ENCODE measurements around the gene KIRREL2. TPM values are rescaled to one million over a fixed set of nuclear protein-coding genes. Genes with fewer than 3 reads are reported as not detected.

KIRREL2 gene
- total RNA-seq, 2 experiments from 2014 or later: 1.4 to 2.2 TPM

DNA sequence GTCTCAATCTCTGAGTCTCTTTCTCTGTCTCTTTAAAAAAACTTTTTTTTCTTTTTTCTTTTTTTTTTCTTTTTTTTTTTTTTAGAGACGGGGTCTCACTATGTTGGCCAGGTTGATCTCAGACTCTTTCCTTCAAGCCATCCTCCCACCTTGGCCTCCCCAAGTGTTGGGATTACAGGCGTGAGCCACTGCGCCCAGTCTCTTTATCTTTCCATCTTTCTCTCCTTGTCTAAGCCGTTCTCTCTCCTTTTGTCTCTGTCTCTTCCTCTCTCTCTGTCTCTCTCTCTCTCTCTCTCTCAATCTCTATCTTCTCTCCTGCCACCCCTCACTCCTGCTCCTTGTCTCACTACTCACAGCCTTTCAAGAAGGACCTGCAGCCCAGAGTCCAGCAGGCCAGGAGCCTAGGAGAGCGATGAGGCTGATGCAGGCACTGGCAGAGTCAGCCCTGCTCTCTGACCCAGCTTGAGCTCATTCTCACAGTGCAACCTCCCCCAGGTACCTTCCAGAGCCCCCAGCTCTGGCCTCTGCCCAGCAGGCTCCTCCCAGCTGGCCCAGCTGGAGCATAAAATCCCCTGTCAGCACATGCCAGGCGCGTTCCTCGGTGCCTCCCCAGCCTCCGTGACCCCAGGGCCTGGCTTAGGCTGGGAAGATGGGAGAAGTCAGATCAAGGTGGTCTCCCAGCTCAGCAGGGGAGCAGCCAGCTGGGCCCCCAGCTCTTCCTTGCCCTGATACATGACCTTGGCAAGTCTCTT is 4.5 kb upstream of the KIRREL2 start, which contains the start of gene NPHS1:
Gene NPHS1 (minus strand): TSS at position 476 of the 752 bp plus-strand sequence. CDS start 667 bp downstream, outside the sequence.
- no TSS peak for BruUV-seq (replicated peaks)
- TF ChIP-seq, protein P1, sequence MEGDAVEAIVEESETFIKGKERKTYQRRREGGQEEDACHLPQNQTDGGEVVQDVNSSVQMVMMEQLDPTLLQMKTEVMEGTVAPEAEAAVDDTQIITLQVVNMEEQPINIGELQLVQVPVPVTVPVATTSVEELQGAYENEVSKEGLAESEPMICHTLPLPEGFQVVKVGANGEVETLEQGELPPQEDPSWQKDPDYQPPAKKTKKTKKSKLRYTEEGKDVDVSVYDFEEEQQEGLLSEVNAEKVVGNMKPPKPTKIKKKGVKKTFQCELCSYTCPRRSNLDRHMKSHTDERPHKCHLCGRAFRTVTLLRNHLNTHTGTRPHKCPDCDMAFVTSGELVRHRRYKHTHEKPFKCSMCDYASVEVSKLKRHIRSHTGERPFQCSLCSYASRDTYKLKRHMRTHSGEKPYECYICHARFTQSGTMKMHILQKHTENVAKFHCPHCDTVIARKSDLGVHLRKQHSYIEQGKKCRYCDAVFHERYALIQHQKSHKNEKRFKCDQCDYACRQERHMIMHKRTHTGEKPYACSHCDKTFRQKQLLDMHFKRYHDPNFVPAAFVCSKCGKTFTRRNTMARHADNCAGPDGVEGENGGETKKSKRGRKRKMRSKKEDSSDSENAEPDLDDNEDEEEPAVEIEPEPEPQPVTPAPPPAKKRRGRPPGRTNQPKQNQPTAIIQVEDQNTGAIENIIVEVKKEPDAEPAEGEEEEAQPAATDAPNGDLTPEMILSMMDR (conservative IDR thresholded peaks at IDR 0.05; ENCODE audit: low read length): no peak
- no peak for TF ChIP-seq EZH2phosphoT487 (IDR thresholded peaks at IDR 0.05; ENCODE audit: borderline replicate concordance, low read depth, low read length)
- H3K9me2 ChIP-seq (ENCODE audit: insufficient read depth, low read length): no peaks in the 10 kb centered on the region
- DNase-seq (ENCODE audit: low spot score): no peak
- no peak within 1 kb of the TSS for H3K27ac ChIP-seq (ENCODE audit: low read depth, low read length, poor library complexity, severe bottlenecking)
- no peak within 1 kb of the TSS for H2AFZ ChIP-seq (ENCODE audit: low read length)
- no peaks in the 10 kb centered on the region for H3K9me3 ChIP-seq (ENCODE audit: low read length)
- no peaks in the 10 kb centered on the region for H3K36me3 ChIP-seq (ENCODE audit: insufficient read depth, low read length)
- H3K4me1 ChIP-seq (ENCODE audit: insufficient read depth, low read length, poor library complexity, severe bottlenecking): peaks cover 15% of the 10 kb centered on the region
- ChIA-PET POLR2A (no interaction called here), CTCF (ENCODE audit: unreplicated experiment) (no interaction called here)
- no peak within 1 kb of the TSS for H3K4me3 ChIP-seq (ENCODE audit: low read depth, low read length, poor library complexity, severe bottlenecking)
- no peaks in the 10 kb centered on the region for H4K20me1 ChIP-seq (ENCODE audit: insufficient read depth, low read length)
- no peaks in the 10 kb centered on the region for H3K79me2 ChIP-seq (ENCODE audit: insufficient read depth, low read depth, low read length)
- intact Hi-C loops (cut with micrococcal nuclease; ENCODE audit: unreplicated experiment): no loop called here
- H3K4me2 ChIP-seq (ENCODE audit: low read length): no peak within 1 kb of the TSS

DNA sequence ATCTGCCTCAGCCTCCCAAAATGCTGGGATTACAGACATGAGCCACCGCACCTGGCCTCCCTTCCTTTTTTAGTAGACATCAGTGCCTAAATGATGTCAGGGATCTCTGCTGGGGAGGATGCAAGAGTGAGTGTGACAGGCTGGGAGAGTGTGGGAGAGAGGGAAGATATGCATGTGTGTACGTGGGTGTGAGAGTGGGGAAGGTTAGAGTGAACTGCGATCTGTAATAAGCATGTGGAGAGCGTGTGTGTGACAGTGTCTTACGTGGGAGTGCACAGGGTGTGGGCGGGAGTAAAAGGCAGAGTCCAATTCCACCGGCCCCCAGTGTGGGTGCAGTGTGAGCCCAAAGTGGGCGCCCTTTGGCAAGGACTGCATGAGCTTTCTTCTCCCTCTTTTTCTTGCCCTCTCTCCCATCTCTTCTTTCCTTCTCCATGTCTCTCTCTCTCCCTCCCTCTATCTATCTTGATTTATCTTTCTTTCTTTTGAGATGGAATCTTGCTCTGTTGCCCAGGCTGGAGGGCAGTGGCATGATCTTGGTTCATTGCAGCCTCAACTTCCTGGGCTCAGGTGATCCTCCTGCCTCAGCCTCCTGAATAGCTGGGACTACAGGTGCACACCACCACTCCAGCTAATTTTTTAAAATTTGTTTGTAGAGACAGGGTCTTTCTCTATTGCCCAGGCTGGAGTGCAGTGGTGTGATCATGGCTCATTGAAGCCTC is 3.5 kb upstream of the KIRREL2 start:
- no peak for TF ChIP-seq EZH2phosphoT487 (IDR thresholded peaks at IDR 0.05; ENCODE audit: borderline replicate concordance, low read depth, low read length)
- TF ChIP-seq, protein P1 (conservative IDR thresholded peaks at IDR 0.05; ENCODE audit: low read length): no peak
- H3K9me2 ChIP-seq (ENCODE audit: insufficient read depth, low read length): no peaks in the 10 kb centered on the region
- no peaks in the 10 kb centered on the region for H3K9me3 ChIP-seq (ENCODE audit: low read length)
- CTCF ChIA-PET (ENCODE audit: unreplicated experiment): no interaction called here
- POLR2A ChIA-PET: interaction anchor here (0.6 kb wide), 2 partner anchors 16 to 78 kb away, joined by 3 read pairs; no protein-coding TSS in a partner anchor
- H3K4me1 ChIP-seq (ENCODE audit: insufficient read depth, low read length, poor library complexity, severe bottlenecking): peaks cover 19% of the 10 kb centered on the region
- no peaks in the 10 kb centered on the region for H3K79me2 ChIP-seq (ENCODE audit: insufficient read depth, low read depth, low read length)
- no peak overlapping the region for H2AFZ ChIP-seq (ENCODE audit: low read length)
- no peak overlapping the region for H3K4me2 ChIP-seq (ENCODE audit: low read length)
- BruUV-seq (replicated peaks): no TSS peak
- no peak overlapping the region for H3K4me3 ChIP-seq (ENCODE audit: low read depth, low read length, poor library complexity, severe bottlenecking)
- no peaks in the 10 kb centered on the region for H4K20me1 ChIP-seq (ENCODE audit: insufficient read depth, low read length)
- no peaks in the 10 kb centered on the region for H3K36me3 ChIP-seq (ENCODE audit: insufficient read depth, low read length)
- intact Hi-C loops (cut with micrococcal nuclease; ENCODE audit: unreplicated experiment): no loop called here
- H3K27ac ChIP-seq (ENCODE audit: low read depth, low read length, poor library complexity, severe bottlenecking): no peak overlapping the region
- DNase-seq (ENCODE audit: low spot score): no peak

Measured in OCI-LY7 (cell line).